ENCODE results near the gene RFTN1. TPM values are rescaled to one million over a fixed set of nuclear protein-coding genes. Genes with fewer than 3 reads are reported as not detected.

Gene RFTN1
- total and polyA plus RNA-seq, 9 of the 15 experiments (the other 6 are each of a cell fraction or from before 2014, with no cell fraction given): 0.08 to 0.51 (median 0.11) TPM; not detected in 6

DNA sequence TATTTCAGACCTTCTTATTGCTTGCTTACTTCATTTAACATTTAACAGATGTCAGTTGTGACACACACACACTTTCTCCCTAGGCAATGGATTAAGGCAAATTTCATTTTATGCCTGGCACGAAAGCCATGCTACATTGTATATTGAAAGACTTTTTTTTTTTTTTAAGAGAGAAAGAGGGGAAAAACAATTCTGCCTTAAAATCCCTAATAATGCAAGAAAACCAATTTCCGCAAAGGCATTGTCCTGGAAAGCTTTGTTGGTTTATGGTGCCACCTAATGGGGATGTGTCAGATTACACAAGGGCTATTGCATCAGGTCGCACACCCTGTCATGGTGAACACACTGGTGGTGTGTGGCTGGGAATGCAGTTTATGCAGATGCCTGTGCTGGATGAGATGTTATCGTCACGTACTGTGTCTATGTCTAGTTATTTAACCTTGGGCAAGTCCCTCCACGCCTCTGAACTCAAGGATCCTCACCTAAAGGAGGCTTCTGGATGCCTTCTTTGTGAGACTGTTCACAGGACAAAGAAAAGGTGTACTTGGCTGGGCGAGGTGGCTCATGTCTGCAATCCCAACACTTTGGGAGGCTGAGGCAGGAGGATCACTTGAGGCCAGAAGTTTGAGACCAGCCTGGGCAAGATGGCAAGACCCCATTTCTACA, 37.3 kb upstream of the RFTN1 start (continued):
- no peak for TF ChIP-seq THRAP3 (IDR thresholded peaks at IDR 0.05; ENCODE audit: borderline replicate concordance)
- TF ChIP-seq CREB5 (CRISPR knock-in tag; IDR thresholded peaks at IDR 0.05): no peak
- no peak; the same call in 1 of the 2 replicates for TF ChIP-seq HCFC1 (IDR thresholded peaks at IDR 0.05; ENCODE audit: low read depth, low read length)
- no peak for TF ChIP-seq SIN3A (IDR thresholded peaks at IDR 0.05; ENCODE audit: borderline replicate concordance in 2 of 2, control insufficient read depth in 1 of 2, low read depth in 2 of 2, low read length in 2 of 2)
- TF ChIP-seq NFRKB (IDR thresholded peaks at IDR 0.05; ENCODE audit: low read depth): 0 out of 2 replicates have a peak, but pooled peaks have one; percentile 64
- TF ChIP-seq, protein P1, sequence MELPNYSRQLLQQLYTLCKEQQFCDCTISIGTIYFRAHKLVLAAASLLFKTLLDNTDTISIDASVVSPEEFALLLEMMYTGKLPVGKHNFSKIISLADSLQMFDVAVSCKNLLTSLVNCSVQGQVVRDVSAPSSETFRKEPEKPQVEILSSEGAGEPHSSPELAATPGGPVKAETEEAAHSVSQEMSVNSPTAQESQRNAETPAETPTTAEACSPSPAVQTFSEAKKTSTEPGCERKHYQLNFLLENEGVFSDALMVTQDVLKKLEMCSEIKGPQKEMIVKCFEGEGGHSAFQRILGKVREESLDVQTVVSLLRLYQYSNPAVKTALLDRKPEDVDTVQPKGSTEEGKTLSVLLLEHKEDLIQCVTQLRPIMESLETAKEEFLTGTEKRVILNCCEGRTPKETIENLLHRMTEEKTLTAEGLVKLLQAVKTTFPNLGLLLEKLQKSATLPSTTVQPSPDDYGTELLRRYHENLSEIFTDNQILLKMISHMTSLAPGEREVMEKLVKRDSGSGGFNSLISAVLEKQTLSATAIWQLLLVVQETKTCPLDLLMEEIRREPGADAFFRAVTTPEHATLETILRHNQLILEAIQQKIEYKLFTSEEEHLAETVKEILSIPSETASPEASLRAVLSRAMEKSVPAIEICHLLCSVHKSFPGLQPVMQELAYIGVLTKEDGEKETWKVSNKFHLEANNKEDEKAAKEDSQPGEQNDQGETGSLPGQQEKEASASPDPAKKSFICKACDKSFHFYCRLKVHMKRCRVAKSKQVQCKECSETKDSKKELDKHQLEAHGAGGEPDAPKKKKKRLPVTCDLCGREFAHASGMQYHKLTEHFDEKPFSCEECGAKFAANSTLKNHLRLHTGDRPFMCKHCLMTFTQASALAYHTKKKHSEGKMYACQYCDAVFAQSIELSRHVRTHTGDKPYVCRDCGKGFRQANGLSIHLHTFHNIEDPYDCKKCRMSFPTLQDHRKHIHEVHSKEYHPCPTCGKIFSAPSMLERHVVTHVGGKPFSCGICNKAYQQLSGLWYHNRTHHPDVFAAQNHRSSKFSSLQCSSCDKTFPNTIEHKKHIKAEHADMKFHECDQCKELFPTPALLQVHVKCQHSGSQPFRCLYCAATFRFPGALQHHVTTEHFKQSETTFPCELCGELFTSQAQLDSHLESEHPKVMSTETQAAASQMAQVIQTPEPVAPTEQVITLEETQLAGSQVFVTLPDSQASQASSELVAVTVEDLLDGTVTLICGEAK (IDR thresholded peaks at IDR 0.05): no peak
- TF ChIP-seq, protein P1 (CRISPR knock-in tag; IDR thresholded peaks at IDR 0.05): no peak
- TF ChIP-seq TCF7L2 (IDR thresholded peaks at IDR 0.05; ENCODE audit: low read depth, low read length): no peak
- TF ChIP-seq MBD2 (IDR thresholded peaks at IDR 0.05; ENCODE audit: borderline replicate concordance, low read depth): no peak
- no peak for TF ChIP-seq ZNF347 (CRISPR knock-in tag; IDR thresholded peaks at IDR 0.05; ENCODE audit: low read depth)
- TF ChIP-seq ZNF695 (CRISPR knock-in tag; IDR thresholded peaks at IDR 0.05): no peak
- TF ChIP-seq HMG20A (CRISPR knock-in tag; conservative IDR thresholded peaks at IDR 0.05): no peak
- no peak for TF ChIP-seq TAF7 (tag; IDR thresholded peaks at IDR 0.05)
